Limb (tissue), 2 donors: ENCODE measurements around the gene NPAS1.

Experiments
- DNase-seq, 2 donors: peaks; one replicate each; pipeline ENCODE4 v3.0.0-alpha.2; 2016; ENCODE audit errors: extremely low spot score in 2 of 2

The NPAS1 gene

GRCh38 chr19:47018923-47019322 is 714 bp upstream of the NPAS1 start:
- DNase-seq, result no peak

DNA sequence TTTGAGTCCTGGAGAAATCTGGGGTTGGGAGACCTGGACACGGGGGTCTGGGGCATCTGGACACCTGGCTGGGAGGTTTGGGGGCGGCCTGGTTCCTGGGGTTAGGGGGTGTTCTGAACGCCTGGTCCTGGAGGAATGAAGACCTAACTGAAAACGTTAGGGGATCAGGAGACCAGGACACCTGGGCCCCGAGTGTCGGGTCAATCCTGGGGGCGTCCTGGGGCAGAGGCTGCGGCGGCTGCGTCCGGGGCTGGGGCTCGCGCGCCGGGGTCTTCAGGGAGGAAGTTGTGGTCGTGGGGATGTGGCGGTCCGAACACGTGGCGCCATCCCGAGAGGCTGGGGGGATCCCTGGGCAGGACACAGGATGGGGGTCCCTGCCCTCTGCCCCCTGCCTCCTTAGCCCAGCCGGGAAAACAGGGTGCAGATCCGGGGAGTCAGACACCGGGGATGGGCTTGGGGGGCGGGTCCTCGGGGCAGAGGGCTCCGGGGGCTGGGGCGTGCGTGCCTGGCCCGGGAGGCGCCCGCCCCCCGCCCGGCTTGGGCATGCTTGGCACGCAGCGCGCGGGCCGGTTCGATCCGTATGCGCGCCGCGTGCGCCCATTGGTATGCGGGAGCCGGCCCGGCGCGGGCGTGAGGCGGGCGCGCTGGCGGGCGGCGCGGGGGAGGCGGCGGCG is 632 bp downstream of the NPAS1 start:
- DNase-seq, result no peak

- DNase-seq, result no peak
Measured at GRCh38 chr19:47020992-47021496, 1.4 kb downstream of the NPAS1 start.

GRCh38 chr19:47021536-47022139 is 2.0 kb downstream of the NPAS1 start:
- no peak for DNase-seq

DNA sequence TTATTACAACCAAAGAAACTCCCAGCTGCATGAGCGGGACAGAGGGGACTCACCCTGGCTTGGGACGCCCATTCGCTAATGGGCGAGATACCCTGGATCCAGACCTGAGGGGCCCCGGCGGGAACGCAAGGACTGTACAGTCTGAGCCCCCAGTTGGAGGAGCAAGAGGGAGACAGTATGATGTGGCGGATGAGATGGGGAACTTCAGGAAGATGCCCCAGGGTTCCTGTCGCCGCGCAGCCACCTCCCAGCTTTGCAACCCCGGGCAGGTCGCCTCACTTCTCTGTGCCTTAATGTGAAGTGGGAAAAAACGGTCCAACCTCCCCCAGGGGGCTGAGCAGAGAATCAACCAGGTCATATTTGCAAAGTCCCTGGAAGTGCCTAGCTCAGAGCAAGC is 2.5 kb downstream of the NPAS1 start:
- DNase-seq, result no peak

GRCh38 chr19:47022541-47023447 is 3.2 kb downstream of the NPAS1 start:
- peak in 1 of 2 donors; percentile 42 for DNase-seq

DNA sequence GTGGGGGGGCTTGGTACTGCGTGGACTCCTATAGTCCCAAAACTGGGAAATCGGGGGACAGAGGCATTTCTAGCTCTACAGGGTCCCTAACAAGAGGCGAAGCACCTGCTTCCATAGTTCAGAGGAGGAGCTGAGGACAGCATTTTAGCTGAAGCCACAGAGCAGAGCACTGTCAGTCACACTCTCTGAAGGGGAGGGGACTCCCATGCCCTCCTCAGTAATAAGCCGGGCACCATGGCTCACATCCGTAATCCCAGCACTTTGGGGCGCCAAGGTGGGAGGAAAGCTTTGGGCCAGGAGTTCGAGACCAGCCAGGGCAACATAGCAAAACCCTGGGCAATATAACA is 3.8 kb downstream of the NPAS1 start:
- DNase-seq, result no peak

DNA sequence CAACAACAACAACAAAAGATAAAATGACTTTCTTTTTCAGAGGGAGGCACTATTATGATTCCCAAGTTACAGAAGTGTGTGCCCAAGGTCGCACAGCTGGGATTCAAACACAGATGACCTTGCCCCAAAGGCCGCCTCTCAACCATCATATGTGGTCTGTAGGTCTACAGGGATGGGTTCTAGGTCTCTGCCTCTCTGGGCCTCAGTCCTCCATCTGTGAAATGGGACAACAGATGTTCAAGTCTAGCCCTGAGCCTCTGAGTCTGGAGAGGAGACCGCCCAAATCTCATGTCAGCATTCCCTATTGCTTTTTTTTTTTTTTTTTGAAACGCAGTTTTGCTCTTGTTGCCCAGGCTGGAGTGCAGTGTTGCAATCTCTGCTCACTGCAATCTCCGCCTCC is 4.9 kb downstream of the NPAS1 start:
- no peak for DNase-seq

DNA sequence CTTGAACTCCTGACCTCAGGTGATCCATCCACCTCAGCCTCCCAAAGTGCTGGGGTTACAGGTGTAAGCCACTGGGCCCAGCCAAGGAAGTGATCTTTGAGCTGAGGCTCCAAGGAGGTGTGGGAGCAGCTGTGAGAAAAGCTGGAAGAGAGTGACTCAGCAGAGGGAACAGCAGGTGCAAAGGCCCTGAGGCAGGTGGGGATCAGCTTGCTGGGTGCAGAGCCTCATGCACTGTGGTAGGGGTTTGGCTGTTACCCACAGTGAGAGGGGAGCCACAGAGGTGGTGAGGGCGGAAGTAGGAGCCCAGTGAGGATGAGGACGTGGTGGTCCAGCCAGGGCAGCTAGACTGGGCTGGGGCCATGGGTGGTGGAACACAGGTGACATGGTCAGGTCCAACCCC is 6.5 kb downstream of the NPAS1 start:
- DNase-seq, result no peak

- no peak for DNase-seq
Measured at GRCh38 chr19:47026889-47027288, 7.3 kb downstream of the NPAS1 start.

DNA sequence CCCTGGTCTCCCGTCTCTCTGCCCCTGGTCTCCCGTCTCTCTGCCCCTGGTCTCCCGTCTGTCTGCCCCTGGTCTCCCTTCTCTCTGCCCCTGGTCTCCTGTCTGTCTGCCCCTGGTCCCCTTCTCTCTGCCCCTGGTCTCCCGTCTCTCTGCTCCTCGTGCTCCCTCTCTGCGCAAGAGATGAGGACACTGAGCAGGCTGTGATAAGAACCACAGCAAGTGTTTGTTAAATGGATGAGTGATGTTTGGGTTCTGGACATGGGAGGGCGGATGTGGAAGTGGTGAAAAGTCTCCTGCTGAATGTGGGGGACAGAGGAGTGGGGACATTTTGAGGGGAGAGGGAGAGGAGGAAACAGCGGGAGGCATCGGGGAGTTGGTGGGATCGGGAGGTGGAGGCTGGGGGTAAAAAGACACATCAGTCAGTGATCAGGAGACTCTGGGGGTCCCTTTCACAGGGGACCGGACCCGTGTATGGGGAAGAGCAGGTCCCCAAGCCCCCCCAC is 8.0 kb downstream of the NPAS1 start:
- no peak for DNase-seq

GRCh38 chr19:47028195-47028601 is 8.6 kb downstream of the NPAS1 start:
- peak in 1 of 2 donors; percentile 48 for DNase-seq

GRCh38 chr19:47032171-47032811 is 12.7 kb downstream of the NPAS1 start:
- peak in 1 of 2 donors; percentile 65 for DNase-seq

- peak; percentile 81 to 96 for DNase-seq
Measured at GRCh38 chr19:47035127-47036096, 15.8 kb downstream of the NPAS1 start.

DNA sequence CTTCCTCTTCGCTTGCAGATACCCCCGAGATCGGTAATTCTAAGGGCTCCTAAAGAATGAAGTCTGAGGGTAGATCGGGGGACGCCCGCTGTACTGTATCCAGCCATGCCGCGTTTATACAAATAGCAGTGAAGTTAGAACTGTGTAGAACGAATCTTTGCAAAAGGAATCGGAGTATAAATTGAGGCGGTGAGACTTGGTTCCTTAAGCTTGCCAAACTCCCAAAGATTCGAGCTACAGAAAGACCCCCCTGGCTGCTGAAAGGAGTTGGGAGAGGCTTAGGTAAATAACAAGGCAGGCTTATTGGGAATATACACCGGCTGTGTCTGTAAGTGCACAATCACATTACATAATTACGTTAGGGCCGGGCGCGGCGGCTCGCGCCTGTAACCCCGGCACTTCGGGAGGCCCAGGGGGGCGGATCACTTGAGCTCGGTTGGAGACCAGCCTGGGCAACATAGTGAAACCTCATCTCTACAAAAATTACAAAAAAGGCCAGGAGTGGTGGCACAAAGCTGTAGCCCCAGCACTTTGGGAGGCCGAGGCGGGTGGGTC is 16.5 kb downstream of the NPAS1 start:
- DNase-seq, result no peak

DNA sequence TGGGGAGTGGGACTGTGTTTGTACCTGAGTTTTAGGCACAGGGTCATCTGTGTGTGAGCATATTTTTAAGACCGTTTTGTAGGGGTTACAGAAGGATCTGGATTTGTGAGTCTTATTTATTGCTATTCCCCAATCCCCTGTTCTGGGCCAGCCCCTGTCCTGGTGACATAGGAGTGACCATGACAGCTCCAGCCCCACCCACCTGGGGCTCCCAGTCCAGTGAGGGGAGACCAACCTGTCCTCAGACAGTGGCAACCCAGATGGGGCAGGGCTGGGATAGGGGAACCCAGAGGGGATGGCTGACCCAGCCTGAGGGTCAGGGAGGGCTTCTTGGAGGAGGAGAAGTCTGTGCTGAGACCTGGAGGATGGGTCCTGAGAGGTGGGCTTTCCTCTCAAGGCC is 18.1 kb downstream of the NPAS1 start:
- DNase-seq, result no peak

- DNase-seq, result no peak
Measured at GRCh38 chr19:47039239-47039874, 19.7 kb downstream of the NPAS1 start.

DNA sequence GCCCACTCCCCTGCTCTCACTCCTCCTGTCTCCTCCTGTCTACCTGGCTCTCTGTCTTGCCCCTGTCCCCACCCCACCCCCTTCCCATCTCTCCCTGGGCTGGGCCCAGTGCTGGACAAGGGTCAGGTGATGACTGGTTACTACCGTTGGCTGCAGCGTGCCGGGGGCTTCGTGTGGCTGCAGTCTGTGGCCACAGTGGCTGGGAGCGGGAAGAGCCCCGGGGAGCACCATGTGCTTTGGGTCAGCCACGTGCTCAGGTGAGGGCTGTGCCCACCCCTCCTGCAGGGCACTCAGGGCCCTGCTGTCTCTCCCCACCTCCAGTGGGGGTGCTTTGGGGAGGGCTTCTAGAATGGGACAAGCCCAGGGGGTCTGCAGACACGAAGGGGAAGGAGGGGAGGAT is 21.2 kb downstream of the NPAS1 start:
- DNase-seq, result no peak
